ENCODE data around the gene TRIM14.

TRIM14 gene

DNA sequence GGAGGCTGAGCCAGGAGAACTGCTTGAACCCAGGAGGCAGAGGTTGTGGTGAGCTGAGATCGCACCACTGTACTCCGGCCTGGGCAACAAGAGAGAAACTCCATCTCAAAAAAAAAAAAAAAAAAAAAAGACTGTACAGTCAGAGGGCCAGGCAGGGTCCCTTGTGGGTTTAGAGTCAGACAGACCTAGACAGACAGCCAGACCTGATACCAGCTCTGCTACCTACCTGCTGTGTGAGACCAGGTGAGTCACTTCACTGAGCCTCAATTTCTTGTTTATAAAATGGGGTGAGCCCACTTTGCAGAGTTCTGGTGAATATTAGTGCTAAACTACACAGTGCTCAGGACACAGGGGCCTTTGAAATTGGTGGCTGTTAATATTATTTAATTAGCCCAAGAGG lies 19.7 kb downstream of the TRIM14 start:
- TF ChIP-seq, protein P1, sequence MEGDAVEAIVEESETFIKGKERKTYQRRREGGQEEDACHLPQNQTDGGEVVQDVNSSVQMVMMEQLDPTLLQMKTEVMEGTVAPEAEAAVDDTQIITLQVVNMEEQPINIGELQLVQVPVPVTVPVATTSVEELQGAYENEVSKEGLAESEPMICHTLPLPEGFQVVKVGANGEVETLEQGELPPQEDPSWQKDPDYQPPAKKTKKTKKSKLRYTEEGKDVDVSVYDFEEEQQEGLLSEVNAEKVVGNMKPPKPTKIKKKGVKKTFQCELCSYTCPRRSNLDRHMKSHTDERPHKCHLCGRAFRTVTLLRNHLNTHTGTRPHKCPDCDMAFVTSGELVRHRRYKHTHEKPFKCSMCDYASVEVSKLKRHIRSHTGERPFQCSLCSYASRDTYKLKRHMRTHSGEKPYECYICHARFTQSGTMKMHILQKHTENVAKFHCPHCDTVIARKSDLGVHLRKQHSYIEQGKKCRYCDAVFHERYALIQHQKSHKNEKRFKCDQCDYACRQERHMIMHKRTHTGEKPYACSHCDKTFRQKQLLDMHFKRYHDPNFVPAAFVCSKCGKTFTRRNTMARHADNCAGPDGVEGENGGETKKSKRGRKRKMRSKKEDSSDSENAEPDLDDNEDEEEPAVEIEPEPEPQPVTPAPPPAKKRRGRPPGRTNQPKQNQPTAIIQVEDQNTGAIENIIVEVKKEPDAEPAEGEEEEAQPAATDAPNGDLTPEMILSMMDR (IDR thresholded peaks at IDR 0.05; ENCODE audit: insufficient read depth, missing control alignments), result no peak
- no peak for FAIRE-seq
- no peak for DNase-seq (ENCODE audit: insufficient read length, low spot score)

DNA sequence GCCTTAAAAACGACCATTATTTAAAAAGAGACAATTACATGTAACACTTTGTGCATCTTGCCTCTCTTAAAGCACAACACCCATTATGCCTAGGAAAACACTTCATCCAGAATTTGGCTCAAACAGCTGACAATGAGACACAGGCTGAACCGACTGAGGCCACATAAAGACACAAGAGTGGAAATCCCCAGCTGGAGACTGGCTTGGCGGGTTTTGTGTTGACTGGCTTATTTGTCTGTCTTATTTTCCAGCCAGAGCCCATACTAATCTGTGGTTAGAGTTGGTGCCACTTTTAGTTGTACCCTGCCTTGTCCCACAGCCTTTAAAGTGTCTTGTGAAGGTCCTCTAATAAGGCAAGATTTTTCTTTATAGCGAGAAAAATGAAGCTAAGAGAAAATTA lies 21.2 kb downstream of the TRIM14 start:
- no peak for DNase-seq (ENCODE audit: insufficient read length, low spot score)
- TF ChIP-seq, protein P1 (IDR thresholded peaks at IDR 0.05; ENCODE audit: insufficient read depth, missing control alignments), result no peak
- no peak for FAIRE-seq

DNA sequence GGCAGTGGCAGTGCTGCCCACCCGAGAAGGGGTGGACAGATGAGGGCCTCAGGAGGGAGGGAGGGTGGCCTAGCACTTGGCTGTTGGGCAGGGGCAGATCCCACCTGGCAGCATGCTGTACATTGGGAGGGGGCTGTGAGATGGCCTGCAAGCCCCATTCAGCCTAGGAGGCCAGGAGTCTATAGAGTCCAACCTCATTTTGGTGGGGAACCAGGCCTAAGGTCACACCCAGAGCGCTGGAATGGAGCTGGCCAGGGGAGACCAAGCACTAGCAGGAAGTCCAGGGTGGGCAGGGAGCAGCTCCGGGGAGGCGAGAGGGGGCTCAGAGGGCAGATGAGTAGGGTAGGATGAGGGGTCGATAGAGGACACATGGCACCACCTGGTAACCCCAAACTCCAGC lies 22.9 kb downstream of the TRIM14 start:
- DNase-seq (ENCODE audit: insufficient read length, low spot score), result no peak
- TF ChIP-seq, protein P1 (IDR thresholded peaks at IDR 0.05; ENCODE audit: insufficient read depth, missing control alignments), result no peak
- FAIRE-seq, result no peak

DNA sequence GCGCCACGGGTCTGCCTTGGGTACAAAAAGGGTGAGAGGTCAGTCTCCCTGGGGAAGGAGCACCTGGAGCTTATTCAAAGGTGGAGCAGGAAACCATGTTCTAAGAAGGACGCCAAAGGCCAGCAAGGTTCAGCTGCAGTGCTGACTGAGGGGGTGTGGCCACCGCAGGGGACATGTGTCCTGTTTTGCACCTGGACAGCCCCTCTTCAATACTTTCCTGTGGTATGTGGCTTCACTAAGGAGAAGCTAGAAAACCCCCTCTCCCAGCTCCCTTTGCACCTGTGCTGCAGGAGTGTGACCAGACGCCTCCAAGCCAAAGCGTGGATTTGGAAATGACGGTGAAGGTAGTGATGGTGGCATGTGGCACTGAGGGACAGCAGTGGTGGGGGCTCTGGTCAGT lies 23.6 kb downstream of the TRIM14 start:
- TF ChIP-seq, protein P1 (IDR thresholded peaks at IDR 0.05; ENCODE audit: insufficient read depth, missing control alignments), result no peak

DNA sequence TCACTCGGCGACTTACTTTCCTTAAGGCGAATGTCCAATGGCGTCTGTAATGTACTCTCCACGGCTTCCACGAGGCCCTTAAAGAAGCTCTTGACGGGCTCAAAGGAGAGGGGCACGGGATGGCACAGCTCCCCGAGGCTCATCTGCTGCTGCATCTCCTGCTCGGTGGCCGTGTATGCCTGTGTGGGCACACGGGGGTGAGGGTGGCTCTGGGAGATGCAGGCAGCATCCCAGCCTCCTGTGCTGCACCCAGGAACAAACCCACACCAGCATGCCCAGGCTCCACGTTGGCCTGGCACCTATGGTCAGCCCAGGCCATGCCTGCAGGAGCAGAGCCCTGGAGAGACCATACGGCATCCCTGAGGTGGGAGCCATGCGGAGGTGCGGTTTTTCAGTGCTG lies 24.2 kb downstream of the TRIM14 start:
- TF ChIP-seq, protein P1 (IDR thresholded peaks at IDR 0.05; ENCODE audit: insufficient read depth, missing control alignments), result no peak
- DNase-seq (ENCODE audit: insufficient read length, low spot score) (no peak), FAIRE-seq (no peak)

More for the DNA sequence above, 23.6 kb downstream of the TRIM14 start:
- FAIRE-seq (no peak), DNase-seq (ENCODE audit: insufficient read length, low spot score) (no peak)

DNA sequence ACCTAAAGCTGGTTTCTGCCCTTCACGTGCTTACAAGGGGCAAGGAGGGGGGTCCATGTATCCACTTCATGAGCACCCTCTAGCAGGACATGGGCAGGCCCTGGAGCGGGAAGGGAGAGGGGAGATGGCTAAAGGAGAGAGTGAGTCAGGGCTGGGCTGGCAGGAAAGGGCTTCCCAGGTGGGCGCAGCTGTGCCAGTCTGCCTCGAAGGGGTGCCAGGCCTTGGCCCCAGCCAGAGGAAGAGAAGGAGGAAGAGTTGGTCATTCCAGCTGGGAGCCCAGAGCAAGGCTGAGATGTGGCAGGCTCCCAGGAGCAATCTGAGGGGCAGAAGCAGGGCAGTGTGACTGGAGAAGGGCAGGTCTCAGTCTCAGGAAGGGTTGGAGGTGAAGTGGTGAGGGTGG lies 24.7 kb downstream of the TRIM14 start:
- FAIRE-seq (no peak), DNase-seq (ENCODE audit: insufficient read length, low spot score) (no peak)
- TF ChIP-seq, protein P1 (IDR thresholded peaks at IDR 0.05; ENCODE audit: insufficient read depth, missing control alignments), result no peak

DNA sequence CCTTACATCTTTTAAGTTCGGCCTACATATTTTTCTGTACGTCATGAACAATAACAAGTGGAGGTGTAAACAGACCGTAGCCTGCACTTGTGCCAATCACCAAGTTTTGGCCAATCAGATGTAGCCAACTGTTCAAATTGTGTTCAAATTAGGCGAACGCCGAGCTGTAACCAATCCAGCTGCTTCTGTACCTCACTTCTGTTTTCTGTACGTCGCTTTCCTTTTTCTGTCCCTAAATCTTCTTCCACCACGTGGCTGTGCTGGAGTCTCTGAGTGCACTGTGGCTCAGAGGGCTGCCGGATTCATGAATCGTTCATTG lies 26.4 kb downstream of the TRIM14 start:
- TF ChIP-seq, protein P1 (IDR thresholded peaks at IDR 0.05; ENCODE audit: insufficient read depth, missing control alignments), result no peak
- DNase-seq (ENCODE audit: insufficient read length, low spot score) (no peak), FAIRE-seq (no peak)
